Gastrocnemius medialis (tissue), 4 donors: ENCODE results near the gene GLRA1.

Experiments used
- CTCF ChIP-seq, 5 experiments: fragments of 450-650 bp in 3 of 5; fragments of 200-600 bp in 2 of 5; sonication (generic) in 2 of 5; IDR thresholded peaks in 4 of 5; conservative IDR thresholded peaks in 1 of 5; 1 replicate in 4 of 5; 2 replicates in 1 of 5; pipeline ENCODE4 v1.5.1; 2016 to 2019; ENCODE audit warnings: antibody characterized with exemption in 5 of 5, mild to moderate bottlenecking in 3 of 5, moderate library complexity in 3 of 5
- POLR2A ChIP-seq, 2 donors: fragments of 450-650 bp; IDR thresholded peaks; one replicate each; pipeline ENCODE4 v1.6.1; 2017; ENCODE audit warnings: antibody characterized with exemption in 2 of 2, mild to moderate bottlenecking in 2 of 2, moderate library complexity in 2 of 2

- no peak for TF ChIP-seq CTCF (IDR thresholded peaks at IDR 0.05 in 4 of 5, conservative IDR thresholded peaks at IDR 0.05 in 1 of 5)
- TF ChIP-seq POLR2A (IDR thresholded peaks at IDR 0.05): no peak
Measured at GRCh38 chr5:151892393-151892792, 32.3 kb downstream of the GLRA1 start.
